Skin epidermis (tissue), 12 donors: ENCODE results near the gene COMMD9.

Experiments
- H3K27ac ChIP-seq, 21 experiments: fragments of 200-600 bp; sonication (generic) in 11 of 21; one replicate each; pipeline ENCODE4 v1.5.0; 2020; ENCODE audit warnings: mild to moderate bottlenecking in 3 of 21, inconsistent platforms in 2 of 21, moderate library complexity in 2 of 21
- H3K4me3 ChIP-seq, 7 experiments: fragments of 200-600 bp; sonication (generic) in 2 of 7; one replicate each; pipeline ENCODE4 v1.5.0; 2020; ENCODE audit warnings: inconsistent platforms in 2 of 7, mild to moderate bottlenecking in 2 of 7, moderate library complexity in 1 of 7

COMMD9 gene

DNA sequence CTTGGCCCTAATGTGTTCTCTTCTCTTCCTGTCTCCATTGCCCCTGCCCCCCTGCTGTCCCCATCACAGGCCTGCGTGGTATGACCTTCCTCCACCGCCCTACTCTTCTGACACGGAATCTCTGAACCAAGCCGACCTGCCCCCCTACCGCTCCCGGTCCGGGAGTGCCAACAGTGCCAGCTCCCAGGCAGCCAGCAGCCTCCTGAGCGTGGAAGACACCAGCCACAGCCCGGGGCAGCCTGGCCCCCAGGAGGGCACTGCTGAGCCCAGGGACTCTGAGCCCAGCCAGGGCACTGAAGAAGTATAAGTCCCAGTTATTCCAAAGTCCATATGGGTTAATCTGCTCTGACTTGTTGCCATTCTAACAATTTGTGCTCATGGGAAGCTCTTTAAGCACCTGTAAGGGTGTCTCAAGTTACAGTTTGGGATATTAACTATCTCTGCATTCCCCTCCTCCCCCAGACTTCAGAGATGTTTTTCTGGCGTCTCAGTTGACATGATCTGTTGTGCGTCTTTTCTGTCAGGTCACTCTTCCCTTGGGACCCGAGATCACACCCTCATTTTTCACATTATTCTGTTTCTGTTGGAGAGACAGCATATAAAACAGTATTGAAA is 60.0 kb downstream of the COMMD9 start:
- Histone ChIP-seq H3K4me3 (no peak overlapping the region), H3K27ac (no peak overlapping the region)

DNA sequence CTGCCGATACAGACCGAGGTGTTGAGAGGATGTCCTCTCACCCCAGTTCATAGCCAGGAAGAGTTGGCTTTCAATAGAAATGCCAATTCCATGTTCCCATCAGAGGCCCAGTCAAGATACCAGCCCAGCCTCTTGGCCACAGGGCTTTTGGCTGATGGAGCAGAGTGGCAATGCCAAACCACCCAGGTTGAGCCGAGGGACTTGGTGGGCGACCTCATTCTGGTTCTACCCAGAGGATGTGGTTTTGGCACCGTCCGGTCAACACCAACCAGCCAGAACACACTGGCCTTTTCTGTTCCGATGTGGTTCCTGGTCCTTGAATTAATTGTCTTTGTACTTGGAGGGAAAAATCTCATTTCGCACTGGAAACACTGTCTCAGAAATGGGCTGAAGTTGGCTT is 60.5 kb downstream of the COMMD9 start:
- Histone ChIP-seq H3K4me3 (no peak overlapping the region), H3K27ac (no peak overlapping the region)

DNA sequence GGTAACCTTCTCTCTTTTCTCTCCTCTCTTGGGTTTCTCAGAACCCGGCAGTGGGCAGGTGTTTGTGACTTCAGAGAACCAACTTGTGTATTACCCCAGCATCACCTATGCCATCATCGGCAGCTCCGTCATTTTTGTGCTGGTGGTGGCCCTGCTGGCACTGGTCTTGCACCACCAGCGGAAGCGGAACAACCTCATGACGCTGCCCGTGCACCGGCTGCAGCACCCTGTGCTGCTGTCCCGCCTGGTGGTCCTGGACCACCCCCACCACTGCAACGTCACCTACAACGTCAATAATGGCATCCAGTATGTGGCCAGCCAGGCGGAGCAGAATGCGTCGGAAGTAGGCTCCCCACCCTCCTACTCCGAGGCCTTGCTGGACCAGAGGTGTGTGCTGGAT is 62.2 kb downstream of the COMMD9 start:
- no peak overlapping the region for H3K4me3 ChIP-seq
- H3K27ac ChIP-seq = no peak overlapping the region

DNA sequence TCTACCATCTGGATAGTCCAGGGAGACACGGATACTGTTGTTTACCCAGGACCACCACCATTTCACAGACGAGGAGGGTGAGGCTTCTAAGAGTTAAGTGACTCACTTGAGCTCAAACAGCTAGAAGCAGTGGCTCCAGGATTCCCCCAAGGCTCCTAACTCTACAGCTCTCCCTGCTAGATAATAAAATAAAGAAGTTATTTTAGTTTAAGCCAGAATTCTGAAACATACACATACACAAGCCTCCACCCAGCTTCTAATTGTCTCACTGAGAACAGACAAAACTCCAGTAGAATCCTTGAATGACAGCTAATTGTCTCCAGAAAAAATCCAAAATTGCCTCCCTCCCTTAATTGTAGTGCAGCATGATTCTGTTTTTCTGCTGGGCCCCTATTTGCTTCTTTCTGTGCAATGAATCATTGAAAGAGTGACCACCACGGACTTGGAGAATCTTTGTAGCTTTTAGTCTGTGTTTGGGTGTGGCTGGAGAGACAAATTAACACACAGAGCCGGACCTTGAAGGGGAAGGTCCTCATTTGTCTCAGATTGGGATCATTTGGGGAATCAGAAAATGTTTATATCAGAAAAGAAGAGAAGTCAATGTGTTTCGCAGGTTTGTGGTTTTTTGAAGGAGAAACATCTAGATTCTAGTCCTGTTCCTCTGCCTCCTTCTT is 64.9 kb downstream of the COMMD9 start:
- Histone ChIP-seq H3K4me3 (no peak overlapping the region), H3K27ac (no peak overlapping the region)

DNA sequence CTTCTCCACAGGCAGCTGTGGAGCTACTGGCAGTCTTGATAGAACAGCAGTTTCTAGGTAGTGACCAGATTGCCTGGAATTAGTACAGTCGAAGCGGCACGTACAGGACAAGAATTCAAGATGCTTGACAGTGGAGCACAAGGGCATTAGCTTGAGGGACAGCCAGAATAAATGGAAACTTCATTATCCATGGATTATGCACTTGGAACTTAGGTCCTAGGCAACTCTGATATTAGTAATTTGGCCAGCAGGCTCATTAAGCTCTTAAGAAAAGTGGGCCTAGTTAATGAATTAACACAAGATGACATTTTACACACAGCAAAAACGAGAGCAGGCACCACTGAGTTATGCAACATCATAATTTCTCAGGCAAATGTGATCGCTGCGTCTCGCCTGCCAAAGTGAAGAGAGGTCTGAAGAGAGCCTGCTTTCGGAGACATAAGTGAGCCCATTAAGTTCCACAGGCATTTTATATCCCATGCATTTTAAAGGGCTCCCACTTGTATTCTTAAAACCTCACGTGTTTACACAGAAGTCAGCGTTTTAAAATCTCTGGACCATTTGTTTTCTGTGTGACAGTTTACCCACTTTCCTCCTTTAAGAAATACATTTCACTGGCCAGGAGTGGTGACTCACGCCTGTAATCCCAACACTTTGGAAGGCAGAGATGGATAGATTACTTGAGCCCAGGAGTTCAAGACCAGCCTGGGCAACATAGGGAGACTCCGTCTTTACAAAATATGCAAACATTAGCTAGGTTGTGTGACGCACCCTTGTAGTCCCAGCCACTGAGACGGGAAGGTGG is 66.2 kb downstream of the COMMD9 start:
- Histone ChIP-seq H3K27ac (peak overlapping the region in 1 of 21 experiments; percentile 15), H3K4me3 (no peak overlapping the region)
